KG1 (cell line): ENCODE measurements around the gene HIPK2.

ENCODE experiments used
- DNase-seq: peaks from one replicate; lab custom pipeline; 2025; lab: John Stamatoyannopoulos, UW

HIPK2 gene

DNA sequence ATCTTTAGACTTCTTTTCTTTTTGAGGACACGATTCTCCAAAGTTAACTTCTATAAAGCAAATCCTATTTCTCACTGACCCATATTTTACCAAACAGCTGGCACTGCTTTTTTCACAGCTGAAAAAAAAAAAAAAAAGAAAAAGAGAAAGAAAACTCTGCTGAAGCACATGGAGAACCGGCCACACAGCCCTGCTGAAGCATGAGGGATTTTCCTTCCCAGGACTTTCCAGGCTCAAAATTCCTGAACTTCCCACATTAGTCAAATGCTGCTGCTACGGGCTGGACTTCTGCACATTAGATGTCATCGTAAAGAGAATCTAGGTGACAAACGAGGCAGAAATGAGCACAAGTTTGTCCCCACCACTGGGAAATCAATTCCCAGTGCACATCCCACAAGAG is 25.2 kb downstream of the HIPK2 start:
- no peak for DNase-seq

DNA sequence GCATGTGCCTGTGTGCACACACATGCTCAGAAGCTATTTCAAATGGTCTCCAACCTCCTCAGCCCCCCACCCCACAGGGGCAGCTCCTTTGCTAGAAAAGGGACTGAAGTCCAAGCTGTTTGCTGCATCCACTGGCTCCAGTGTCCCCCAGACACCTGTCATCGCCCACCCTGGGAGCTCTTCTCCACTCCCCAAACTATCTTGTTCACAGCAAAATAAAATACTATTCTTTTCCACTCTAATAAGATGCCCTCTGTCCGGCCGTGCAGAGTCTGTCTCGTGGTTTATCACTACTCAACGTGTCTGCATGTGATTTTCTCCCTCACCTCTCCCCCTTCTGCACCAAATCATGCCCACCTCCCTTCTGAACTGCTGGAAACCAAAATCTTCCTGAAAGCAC is 25.6 kb downstream of the HIPK2 start:
- DNase-seq = no peak

DNA sequence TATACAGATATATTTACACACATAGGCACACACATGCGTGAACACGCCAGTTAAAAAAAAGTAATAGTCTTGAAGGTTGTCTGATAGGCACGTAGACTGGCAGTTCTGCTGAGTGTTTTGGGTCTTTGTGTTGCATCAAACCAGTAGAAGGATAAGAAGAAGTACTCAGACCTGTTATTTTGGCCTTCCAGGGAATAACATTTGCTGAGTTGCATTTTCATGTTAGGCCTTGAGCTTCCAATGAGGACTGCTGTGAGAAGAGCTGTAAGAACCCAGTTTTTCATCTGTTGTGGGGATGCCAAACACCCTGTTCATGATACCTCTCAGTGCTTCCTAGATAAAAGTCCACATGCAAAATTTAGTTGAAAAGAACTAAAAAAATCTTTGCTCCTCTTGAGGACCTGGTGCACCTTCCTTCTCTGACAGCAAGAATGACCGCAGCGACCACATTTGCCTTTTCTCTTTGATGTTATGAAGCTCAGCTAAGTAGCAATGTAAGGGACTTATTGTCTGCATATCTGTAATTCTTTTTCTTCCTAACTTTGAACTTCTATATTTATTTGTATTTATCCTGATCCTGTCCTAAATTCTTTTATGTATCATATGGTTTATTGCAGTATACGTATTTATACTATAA is 27.2 kb downstream of the HIPK2 start:
- DNase-seq = no peak

DNA sequence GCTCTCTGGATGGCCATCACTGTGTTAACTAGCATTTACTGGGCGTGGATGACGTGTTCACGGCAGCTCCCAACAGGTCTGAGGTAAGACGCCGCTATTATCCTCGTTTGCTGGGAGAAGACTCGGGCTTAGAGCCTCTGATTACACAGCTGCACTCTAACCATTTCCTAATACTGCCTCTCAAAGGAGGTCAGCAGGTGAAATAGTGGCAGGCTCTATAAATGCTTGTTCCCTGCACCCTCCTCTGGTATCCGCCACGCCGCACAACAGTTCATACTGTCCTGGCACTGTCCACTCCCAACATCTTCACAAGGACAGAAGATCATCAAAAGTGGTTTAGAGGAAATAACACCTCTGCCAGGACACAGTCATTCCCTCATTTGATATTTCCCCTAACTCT is 28.3 kb downstream of the HIPK2 start:
- no peak for DNase-seq

DNA sequence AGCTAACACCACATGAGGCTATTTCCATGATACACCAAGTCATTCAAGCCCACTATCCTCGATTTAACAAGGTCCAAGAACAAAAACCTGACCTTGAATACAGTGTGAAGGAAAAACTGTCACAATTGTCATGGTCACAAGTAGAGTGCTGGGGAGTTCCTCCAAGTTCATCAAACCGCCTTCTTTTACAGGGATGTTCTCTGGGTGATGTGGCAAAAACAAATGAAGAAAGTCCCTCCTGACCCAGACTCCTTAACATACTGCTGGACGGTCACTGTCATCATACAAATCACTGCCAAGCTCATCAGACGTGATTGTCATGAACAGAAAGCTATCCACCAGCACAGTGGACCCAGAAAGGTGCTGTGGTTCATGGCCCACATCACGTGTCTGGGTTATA is 28.9 kb downstream of the HIPK2 start:
- no peak for DNase-seq

DNA sequence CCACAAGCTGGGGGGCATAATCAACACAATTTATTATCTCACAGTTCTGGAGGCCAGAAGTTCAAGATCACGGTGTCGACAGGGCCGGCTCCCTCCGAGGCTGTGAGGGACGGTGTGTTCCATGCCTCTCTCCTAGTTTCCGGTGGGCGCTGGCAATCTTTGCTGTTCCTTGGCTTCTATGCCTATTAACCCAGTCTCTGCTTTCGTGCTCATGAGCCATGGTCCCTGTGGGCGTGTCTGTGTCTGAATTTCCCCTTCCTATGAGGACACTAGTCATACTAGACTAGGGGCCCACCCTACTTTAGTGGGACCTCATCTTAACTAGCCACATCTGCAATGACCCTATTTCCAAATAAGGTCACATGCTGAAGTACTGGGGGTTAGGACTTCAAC is 29.4 kb downstream of the HIPK2 start:
- DNase-seq = no peak

DNA sequence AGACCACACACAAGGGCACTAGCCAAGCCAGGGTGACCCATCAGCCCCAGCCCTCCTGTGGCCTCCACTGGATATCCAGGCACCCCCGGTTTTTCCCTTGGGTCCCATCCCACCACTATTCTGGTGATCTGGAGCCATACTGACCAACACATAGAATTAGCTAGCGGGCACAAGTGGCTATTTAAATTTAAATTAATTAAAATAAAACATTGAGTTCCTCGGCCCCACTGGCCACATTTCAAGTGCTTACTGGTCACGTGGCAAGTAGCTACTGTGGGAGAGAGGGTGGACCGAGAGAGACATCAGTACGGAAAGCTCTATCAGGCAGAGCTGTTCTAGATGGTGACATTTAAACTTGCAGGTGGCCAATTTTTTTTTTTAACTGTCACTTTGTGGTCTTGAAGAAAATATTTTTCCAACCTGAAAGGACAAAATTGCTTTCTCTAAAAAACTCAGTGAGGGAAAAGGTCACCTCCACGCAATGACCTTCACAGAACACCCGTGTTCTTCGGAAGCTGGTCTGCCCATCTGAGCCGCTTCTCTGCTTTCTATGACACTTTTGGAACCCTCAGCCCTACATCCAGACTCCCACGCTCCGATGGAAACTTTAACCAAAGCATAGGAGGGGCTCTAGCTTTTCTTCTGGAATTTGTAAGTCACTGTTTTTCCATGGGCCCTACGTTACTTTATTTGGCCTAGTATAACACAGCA is 30.0 kb downstream of the HIPK2 start:
- DNase-seq = no peak

DNA sequence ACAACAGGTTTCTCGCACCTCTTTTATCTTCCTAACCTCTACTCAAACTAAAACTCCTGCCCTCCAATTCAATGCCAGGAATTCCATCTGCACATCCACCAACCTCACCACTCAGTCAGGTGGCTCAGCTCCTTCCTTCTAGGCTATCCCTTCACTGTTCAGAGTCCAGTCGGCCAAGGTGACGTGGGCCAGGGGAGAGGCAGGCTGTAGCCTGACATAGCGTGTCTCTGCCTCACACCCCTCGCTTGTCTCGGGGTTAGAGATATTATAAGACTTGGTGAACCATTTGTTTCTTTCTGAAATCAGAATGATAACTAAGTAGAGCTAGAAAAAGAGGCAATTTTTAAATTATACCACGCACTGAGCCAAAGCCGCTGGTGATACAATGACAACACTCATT is 31.1 kb downstream of the HIPK2 start:
- no peak for DNase-seq

DNA sequence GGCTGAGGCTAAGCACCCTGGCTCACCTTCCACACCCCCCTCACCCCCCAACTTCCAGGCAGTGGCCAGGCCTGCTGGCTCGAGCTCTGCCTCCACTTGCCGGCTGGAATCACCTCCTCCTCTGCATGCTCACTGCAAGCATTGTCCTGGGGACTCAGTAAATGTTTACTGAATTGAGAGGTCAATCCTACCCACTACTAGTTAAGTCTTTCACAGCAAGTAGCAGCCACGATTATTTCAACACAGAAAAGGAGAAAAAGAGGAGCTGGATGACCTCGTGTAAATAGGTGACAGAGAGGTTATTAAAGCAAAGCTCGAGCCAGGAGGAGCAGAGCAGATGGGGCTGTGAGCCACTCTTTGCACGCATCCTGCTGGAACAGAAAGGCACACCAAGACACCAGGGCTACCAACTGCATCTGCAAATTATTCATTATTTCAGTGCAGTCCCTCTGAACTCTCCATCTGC is 32.1 kb downstream of the HIPK2 start:
- DNase-seq = no peak

DNA sequence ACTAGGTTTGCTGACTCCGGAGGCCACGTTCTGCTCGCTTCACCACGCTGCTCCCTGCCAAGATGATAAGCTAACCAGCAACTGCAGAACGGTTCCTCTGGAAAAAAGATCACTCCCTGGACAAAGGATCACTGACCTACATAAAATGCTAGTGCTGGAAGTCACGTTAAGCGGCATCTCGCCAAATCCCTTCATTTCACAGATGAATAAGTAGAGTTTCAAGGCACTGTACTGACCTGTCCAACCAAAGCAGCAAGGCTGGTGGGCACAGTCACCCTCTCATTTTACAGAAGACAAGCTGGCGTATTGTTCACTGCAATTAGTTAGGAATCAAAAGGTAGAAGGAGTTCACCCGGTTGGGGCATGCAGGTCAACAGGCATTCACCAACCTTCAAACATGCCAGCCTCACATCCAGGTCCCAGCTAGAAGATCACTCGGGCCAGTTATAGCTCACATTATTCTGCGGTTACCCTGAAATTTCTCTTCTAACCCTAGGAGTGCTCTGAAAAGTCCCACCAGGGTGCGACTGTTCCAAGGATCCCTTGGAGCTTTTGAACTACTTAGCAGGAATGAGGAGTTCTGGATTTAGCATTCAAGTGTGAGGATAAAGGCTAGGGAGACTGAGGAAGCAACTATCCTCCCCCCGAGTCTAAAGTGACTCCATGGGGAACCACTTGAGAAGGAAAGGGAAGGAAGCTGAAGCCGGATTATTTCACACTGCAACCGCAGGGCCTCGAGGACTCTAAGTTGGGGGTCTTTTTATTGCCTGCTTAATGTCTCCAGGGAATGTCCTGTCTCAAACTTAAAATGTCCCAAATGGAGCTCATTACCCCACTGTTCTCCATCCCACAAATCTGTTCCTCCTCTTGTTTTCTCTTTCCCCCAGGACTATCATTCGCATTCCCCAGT is 32.8 kb downstream of the HIPK2 start:
- DNase-seq = no peak

DNA sequence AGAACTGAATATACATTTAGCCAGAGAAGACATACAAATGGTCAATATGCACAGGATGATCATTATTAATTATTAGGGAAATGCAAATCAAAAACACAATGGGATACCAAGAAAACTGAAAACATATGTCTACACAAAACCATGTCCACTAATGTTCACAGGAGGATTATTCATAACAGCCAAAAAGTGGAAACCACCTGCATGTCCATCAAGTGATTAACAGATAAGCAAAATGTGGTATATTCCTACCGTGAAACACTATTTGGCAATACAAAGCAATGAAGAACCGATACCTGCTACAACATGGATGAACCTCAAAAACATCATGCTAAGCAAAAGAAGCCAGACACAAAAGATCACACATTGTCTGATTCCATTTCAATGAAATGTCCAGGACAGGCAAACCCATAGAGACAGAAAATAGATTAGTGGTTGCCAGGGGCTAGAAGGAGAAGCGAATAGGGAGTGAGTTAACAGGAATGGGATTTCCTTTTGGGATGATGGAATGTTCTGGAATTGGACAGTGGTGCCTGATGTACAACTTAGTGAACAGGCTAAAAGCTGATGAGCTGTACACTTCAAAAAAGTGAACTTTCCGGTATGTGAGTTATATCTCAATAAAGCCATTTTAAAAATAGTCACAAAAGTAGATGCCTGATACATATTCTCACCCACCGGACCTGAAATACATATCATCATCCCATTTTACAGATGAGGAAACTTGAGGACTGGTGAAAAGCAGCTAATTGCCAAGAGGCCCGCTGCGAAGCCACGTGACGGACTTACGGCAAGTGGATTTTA is 33.6 kb downstream of the HIPK2 start:
- DNase-seq = no peak

DNA sequence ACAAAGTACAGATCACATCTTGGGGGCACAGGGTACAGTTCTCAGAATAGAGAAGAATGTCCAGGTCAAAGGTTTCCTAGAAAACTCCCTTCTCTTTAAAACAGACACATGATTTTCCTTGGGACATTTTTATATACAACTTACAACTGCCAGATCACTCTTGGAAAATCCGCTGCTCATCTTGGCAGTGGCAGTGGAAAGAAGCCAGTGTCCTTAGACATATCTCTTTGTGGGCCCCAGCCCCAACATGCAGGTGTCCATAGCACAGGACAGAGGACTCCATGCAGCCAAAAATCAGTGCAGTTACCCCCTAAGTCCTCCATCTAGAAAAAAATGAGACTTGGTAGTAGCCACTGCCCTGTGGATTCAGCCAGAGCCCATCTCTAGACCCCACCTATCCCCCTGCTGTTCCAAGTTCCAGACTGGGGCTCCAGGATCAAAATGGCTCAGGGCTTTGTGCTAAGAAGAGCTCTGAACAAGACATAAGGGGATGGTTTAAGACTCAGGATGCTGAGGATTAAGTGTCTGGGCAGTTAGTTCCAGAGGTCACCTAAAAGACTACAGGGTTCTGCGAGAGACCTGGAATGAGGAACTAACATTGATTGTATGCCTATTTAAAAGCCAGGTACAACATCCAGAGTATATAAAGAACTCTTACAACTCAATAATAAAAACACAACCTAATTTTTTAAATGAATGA is 34.4 kb downstream of the HIPK2 start:
- DNase-seq = no peak

DNA sequence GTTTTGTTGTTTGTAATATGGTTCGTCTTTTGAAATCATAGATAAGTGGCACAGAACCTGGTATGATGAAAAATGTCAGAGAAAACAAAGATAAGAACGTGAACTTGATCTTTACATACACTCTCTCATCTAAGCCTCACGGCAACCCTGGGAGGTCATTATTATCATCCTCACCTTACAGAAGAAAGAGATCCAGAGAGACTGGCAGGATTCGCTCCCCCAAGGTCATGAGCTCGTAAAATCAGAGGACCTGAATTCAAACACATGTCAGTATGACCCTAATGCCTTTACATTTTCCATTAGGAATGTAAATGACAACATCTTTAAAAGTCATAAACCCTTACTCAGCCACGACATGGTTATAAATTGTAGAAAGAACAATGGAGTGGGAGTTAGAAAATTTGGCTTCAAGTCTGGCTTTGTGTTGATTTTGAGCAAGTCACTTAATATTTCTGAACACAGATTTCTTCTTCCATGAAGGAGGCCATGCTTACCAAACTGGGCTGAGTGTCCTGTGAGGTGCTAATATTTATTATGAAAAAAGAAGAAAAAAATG is 35.9 kb downstream of the HIPK2 start:
- DNase-seq = no peak

DNA sequence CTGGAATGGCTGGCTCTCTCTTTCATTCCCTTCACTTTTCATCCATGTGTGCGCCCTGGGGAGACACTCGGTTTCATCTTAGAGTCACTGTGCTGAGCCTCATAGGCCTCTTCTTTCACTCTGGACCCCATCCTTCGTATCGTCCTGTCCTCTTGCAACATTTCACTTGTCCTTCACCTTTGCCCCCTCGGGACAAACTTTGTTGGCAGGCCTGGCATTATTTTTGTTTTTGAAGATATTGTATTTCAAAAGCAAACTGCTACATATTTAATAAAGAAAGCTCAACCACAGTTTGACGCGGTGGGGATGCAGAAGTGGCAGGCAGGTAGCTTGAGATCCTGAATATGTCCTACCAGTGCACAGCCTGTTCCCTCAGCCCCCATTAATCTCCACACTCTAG is 36.6 kb downstream of the HIPK2 start:
- DNase-seq = no peak

DNA sequence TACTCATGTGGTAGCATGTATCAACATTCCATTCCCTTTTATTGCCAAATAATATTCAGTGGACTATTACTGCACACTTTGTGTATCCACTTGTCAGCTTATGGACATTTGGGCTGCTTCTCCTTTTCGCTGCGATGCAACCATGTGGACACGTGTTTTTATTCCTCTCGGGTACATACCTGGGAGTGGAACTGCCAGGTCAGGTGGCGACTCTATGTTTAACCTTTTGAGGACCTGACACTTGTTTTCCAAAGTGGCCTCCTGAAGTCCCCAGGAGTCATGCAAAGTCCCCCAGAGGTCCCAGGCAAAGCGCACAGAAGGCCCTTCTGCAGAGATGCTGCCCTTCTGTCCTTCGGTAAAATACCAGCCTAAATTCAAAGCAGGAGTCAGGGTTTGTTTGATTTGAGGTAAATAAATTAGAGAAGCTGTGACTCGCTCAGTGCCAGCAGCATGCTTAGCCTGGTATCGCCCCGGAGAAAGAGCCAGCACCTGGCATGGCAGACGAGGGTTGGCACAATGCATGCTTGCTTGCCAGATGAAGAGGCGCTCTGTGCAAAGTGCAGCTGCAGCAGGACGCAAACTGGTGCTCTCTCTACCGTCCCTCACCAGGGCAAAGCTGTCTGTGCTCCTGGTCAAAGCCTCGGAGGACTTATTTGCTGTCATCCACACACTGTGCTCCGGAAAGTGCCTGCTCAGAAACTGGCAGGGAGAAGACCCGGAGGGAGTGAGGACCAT is 37.8 kb downstream of the HIPK2 start:
- DNase-seq = no peak

DNA sequence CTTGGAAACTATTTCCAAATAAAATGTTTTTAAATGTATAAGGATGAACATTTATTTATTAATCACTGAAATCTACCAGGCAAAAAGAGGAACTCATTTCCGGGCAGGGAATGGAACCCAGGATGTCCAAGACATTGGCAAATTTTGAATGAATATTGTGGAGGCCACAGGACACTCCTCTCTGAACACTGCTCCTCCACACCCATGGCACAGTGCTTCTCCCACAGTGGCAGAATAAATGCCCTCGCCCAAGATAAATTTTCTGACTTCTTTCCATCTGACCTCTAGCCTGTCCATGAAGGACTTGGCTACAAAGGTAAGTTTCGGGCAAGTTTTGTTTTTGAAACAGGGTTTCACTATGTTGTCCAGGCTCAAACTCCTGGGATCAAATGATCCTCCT is 39.0 kb downstream of the HIPK2 start:
- no peak for DNase-seq

DNA sequence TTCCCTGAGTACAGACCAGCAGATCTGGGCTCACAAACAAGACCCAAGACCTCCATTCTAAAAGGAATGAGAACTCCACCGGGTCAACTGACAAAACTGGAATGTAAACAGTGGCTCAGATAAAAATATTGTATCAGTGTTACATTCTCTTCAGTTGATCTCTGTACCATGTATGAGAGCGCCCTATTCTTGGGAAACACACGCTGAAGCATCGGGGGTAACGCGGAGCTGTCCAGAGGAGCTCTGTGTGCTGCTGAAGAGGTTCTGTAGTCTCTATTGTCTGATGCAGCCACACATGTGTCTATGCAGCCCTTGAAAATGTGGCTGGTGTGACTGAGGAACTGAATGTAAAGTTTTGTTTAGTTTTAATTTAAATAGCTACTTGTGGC is 39.7 kb downstream of the HIPK2 start:
- no peak for DNase-seq

DNA sequence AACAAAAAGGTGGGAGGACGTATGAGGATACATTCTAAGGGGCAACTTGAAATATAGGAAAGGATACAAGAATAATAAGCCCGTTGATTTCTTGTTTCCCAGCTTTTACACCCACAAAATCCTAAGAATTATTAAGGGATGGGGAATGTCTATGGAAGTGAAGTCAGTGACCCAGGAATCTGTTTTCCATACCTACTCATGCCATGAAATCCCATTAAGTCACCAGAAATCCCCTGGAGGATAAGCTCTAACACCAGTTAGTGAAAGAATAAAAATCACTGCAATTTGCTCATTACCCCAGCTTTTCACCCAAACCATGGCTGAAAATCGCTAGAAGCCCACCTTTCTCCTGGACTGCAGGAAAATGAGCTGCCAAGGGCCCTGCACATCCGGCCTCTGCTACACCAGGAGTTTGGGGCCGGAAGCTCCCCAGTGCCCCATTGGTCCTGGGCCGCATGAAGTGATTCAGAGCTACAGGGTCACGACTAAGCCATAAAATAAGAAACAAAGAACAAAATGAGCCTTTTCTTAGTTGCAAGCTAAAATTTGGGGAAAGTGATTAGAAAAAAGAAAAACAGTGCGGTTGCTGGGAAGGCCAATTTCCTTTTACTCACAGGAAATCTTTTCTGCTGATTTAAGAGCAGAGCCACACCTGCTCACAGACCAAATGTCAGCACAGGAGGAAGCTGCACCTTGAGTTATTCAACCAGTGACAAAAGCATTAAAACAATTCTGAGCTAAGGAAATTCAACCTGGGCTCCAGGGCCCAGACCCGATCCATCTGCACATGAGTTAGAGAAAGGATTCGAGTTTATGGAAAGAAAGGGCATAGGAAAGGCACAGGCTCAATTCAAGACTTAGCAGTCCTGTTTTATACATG is 40.3 kb downstream of the HIPK2 start:
- no peak for DNase-seq

DNA sequence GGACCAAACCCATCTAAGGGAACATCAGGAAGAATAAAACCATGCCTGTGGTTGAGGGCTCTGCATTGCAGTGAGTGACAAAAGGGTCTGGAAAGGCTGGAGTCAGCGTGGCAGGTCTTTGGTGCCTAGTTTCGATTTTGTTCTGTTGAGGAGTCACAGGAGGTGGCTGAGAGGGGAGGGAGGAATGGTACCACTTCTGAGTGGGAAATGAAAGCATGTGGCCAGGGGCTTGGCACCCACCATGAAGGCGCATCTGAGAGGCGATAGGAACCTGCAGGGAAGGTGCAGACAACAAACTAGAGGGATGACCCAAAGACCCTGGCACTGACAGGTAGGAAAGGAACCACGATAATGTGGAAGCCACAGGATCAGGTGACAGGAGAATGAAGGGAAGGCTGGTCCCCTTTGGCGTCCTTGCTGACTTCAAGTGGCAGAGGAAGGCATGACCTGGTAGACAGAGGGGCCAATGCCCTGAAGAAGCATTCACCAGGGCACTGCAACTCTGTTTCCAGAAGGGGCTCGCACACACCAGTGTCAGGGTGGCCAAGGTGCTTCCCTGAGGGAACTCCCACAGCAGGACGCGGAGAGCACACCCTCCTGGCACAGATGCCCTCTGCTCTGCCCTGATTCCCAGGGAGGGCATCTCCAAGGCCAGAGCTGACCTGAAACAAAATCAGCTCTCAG is 41.7 kb downstream of the HIPK2 start:
- no peak for DNase-seq
